Measurements from ENCODE around the gene NPTXR.
"Not testable (repeated sequence)": the region's sequence is repeated elsewhere in the genome, so short reads cannot be mapped to it uniquely, and the experiment has no call there.

Gene NPTXR

DNA sequence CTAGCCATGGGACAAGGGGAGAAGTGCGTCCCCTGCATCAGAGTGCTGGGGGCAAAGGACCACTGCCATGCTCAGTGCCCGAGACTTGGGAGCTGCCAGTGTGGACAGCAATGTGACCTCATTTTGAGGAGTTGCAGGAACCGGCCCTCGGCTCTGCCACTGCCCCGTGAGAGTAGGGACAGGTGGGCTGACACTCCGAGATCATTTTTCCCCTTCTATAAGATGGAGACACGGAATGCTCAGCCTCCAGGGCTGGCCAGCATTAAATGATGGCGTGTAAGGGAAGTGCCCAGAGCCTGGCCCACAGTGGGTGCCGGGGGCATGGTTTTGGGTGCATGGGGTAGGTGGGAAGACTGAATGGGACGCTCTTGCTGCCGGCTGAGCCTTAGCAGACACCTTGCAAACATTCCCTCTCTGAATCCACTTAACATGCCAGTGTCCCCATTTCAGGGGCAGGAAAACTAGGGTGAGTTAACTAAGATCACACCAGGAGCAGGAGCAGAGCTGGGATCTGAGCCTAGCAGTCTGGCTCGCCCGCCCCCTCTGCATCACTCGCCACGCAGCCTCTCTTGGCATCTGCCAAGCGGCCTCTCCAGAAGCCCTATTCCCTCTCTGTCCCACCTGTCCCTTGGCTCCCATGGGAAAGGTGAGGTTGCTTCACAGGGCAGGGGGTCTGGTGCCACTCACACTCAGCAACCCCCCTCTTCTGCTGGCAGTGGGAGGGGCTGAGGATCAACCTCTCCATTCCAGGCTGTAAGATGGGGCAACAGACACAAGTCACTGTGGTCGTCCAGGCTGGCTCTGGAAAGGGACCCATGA is 13.6 kb downstream of the NPTXR start:
- DNase-seq = no peak

DNA sequence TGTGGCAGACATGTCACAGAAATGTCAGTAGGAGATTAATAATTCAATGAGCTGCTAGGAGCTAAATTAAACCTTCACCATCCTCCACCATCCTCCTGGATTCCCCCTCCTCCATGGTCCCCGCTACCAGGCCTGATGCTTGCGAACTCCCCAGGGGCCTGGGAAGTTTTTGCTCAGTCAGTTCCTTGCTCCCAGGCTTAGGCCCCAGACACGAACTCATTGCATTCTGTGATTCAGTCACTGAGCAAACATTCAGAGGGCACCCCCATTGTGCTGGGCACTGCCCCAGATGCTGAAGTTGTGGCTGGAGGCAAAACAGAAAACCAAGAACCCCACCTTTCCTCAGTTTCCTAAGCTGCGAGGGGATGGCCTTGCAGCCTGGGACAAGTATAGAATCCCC is 14.3 kb downstream of the NPTXR start:
- DNase-seq = no peak

DNA sequence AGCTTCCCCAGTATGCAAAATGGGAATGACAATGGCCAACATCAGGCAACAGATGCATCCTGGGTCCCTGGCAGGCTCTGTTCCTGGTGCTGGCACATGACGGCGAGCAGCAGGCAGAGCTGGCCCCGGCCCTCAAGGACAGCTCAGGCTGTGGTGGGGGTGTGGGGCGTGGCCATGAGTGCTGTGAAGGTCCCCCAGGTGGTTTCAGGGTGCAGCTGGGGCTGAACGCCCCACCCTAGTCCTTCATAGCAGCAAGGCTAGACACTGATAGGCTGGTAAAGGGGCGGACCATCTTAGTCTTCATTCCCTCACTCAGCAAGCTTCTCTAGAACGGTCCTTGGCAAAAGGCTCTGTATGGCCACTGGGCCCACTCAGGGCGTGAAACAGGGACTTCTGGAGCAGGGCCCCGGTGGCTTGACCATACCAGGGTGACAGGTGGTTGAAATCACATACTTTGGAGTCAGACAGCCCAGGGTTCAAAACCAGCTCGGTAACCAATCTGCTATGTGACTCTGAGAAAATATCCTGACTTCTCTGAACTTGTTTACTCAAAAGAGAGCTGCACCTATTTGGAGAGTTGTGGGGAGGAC is 15.1 kb downstream of the NPTXR start:
- no peak for DNase-seq

DNA sequence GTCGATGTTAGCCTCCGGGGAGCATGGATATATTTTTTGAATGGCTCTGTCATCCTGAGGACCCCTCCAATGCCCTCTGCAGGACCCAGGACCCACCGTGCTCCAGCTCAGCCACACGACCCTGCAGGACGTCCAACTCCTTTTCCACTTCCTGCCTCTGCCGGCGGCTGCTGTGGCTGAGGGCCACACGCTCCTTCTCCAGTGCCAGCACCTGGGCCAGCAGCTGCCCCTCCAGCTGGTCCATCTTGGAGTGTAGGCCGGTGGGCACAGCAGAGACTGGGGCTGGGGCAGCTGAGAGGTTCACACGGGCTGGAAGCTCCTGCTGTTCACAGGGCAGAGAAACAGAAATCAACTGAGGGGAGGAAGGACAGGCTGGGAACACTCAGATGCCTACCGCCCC is 15.6 kb downstream of the NPTXR start:
- DNase-seq = no peak

DNA sequence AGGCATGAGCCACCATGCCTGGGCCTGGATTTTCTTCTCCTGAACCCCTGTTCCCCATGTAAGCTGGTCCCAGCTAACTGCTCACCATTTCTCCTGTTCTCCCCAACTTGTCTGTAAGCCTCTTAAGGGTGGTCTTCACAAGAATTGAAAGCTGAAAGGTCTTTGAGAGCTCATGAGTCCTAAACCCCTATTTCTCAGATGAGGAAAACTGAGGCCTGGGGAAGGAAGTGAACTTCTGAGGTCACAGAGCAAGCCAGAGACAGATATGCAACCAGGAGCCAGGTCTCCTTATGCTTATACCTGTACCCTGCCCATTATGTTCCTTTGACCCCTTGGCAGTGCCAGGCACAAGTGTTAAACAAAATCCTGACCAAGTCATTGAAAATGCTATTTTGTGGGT is 16.3 kb downstream of the NPTXR start:
- DNase-seq = no peak

DNA sequence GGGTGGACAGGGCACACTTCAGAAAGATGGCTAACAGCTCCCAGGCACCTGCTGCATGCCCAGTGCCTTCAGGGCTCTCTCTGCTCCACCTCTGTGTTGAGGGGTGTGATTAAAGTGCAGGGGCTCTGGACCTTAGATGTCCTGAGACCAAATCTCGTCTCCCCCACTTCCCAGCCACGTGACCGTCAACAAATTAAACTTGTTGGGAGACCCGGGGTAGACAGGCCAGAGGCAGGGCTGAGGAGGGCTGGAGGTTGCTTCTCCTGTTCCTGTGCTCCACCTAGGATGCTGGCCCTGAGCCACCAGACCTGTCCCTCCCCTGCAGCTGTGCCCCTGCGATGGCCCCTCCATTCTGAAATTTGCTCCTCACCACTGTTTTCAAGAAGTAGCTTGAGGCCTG is 17.0 kb downstream of the NPTXR start:
- no peak for DNase-seq

DNA sequence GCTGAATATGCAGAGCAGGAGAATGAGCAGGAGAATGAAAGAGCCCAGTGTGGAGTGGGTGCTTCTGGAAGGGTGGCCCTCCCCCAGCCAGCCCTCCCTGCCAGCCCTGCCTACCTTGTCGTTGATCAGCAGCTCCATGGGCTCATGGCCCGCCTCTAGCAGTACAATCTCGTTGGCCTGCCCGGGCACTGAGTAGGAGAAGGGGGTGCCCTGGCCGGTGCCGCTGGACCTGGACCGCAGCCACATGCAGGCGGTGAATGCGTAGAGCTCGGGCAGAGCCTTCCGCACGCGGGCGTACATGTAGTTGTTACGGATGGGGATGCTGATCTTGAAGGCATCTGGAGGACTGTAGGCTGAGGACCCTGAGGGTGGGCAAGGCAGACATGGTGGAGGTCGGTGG is 17.4 kb downstream of the NPTXR start:
- DNase-seq = no peak

DNA sequence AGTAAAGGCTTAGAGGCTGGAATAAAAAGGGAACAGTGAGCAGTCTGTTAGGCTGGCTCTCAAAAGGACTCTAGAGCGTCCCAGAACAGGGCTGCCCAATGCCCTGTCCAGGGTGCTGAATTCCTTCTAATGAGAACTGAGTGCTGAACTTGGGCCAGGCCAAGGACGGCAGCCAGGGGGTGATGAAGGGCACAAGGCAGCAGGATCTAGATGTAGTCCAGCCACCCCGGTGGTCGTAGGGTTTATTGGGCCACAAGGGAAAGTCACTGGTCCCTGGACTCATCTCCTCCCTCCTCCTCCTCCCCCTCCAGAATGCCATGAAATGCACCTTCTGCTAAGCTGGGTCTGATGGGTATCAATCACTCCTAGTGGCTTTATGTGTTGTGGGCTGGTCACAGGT is 19.2 kb downstream of the NPTXR start:
- DNase-seq = peak; percentile 25

DNA sequence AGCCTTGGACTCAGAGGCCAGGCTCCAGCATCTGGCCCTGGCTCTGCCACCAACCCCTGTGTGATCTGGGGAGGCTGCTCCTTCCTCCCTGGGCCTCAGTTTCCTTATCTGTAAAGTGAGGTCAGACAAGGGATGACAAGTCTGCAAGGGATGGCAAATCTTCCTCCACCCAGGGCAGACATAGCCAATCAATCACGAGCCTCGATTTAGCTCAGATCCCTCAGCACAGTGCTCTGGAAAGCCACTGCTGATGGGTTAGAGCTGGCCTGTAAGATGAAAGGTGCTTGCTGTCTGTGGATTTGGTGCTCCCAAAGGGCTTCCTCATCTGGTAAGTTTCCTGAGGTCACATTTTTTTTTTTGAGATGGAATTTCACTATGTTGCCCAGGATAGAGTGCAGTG is 20.2 kb downstream of the NPTXR start:
- DNase-seq = no peak

DNA sequence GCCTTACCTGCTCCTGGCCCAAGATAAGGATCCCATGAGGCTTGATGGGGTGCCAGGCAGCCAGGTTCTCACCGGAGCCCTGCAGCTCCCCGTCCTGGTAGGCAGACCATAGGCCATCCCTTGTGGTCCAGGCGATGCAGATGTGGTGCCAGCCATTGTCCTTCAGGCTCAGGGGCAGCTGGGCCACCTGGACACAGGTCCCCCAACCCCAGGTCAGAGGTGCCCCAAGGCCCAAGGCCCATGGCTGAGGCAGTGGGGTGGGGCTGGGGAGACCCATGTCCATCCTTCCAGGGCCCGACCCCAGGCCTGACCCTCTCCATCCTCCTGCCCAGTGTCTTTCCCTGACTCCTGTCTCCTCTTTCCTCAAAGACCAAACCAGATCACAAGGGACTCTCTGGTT is 20.8 kb downstream of the NPTXR start:
- DNase-seq = no peak

DNA sequence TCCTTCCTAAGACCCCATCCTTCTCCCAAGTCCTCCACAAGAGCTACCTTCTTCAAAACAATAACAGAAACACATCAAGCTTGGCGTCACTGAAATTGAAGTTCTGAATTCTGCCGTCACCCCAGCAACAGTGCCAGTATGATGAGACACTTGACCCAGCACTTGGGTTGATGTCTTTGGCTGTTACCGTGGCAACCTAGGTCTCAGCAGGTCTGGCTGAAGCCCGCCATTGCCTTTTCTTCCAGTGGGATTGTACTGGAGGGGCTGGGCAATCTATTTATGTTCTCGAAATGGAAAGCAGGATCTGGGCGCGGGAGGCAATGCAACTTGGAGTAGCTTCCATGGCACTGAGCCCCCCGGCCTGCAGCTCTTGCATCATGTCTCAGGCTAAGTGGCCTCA is 23.8 kb downstream of the NPTXR start:
- no peak for DNase-seq

DNA sequence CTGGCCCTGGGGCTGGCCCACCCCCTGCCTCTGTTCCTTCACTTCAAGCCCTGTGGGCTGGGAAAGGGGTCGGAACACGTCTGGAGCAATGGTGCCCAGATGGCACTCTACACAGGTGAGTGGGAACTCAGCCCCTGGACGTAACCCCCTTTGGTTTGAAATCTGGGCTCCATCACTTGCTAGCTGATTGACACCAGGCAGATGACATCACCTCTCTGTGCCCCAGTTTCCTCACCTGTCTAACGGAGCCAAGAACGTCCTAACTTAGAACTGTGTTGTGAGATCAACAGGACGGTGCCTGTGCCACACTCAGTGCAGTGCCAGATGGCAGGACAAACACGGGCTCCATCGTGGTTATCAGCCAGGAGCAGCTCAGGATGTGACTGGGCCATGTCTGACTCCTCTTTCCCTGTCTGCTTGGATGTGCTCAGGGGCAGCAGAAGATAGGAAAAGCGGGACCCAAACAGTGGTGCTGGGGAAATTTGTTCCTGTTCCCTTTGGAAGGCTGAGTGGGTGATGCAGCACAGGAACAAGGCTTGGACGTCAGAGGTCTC is 24.4 kb downstream of the NPTXR start:
- DNase-seq = no peak

DNA sequence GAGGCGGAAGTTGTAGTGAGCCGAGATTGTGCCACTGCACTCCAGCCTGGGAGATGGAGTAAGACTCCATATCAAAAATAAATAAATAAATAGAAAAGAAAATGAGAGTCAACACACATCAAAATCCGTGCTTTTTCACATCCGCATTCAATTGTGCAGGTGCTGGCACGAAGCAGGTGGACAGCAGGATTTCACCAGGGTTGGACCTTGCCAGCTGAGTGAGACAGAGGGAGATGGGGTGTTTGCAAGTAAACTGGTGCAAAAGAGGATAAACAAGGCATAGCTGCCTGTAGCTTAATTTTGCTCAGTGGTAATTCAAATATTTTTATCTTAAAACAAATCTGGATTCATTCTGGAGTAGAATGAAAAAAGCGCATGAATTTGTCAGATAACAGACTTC is 26.6 kb downstream of the NPTXR start:
- no peak for DNase-seq

DNA sequence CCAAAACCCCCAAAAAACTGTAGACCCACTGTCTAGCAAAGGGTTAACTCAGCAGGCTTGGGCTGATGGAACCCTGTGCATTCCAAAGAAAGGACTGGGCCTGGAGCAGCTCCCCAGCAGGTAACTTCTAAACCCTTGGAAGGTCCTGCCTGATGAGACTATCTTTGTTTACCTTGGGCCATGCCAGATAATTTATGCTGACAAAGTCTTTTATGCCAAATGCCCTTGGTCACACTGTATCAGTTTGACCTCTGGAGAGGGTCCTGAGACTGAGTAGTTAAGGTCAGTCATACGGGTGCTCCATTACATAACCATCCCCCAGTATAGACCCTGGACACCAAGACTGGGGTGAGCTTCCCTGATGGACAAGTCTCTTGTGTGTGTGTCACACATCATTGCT is 28.0 kb downstream of the NPTXR start:
- no peak for DNase-seq

DNA sequence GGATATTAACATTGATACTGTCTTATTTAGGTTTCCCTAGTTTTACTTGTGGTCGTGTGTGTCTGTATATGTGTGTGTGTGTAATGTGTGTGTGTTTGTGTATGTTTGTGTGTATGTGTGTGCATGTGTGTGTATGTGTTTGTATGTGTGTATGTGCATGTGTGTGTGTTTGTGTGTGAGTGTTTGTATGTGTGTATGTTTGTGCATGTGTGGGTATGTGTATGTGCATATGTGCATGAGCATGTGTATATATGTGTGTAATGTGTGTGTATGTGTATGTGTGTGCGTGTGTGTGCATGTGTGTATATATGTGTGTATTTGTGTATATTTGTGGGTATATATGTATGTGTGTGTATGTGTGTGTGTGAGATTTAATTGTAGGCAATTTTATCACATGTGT is 32.6 kb downstream of the NPTXR start:
- no peak for DNase-seq

DNA sequence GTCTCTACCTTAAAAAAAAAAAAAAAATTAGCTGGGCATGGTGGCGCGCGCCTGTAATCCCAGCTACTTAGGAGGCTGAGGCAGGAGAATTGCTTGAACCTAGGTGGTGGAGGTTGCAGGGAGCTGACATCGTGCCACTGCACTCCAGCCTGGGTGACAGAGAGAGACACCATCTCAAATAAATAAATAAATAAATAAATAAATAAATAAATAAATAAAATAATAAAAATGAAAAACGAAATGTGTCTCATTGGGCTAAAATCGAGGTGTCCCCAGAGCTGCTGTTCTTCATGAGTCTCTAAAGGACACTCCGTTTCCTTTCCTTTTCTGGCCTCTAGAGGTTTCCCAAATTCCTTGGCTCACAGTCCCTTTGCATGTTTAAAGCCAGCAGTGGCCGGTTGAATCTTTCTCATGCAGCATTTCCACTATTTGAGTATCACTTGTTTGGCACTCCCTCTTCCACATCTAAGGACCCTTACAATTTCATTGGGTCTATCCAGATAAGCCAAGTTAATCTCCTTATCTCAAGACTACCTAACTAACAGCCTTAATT is 38.7 kb downstream of the NPTXR start:
- not testable (repeated sequence) for DNase-seq

DNA sequence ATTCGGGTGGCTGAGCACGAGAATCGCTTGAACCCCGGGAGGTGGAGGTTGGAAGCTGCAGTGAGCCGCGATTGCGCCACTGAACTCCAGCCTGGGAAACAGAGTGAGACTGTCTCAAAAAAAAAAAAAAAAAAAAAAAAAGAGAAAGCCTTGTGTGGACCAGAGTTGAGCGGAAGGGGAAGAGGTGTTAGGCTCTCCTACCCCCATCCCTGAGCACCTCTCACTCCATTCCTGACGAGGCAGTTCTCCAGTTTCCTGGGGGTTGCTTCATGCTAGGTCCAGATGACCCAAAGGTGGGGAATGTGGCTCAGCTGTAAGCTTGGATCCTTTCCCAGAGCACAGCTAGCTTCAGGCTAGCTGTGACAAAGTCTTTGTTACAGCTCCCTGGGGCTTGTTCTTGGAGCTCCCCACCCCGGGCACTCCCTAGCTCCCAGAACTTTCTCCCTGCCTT is 41.1 kb downstream of the NPTXR start:
- no peak for DNase-seq

DNA sequence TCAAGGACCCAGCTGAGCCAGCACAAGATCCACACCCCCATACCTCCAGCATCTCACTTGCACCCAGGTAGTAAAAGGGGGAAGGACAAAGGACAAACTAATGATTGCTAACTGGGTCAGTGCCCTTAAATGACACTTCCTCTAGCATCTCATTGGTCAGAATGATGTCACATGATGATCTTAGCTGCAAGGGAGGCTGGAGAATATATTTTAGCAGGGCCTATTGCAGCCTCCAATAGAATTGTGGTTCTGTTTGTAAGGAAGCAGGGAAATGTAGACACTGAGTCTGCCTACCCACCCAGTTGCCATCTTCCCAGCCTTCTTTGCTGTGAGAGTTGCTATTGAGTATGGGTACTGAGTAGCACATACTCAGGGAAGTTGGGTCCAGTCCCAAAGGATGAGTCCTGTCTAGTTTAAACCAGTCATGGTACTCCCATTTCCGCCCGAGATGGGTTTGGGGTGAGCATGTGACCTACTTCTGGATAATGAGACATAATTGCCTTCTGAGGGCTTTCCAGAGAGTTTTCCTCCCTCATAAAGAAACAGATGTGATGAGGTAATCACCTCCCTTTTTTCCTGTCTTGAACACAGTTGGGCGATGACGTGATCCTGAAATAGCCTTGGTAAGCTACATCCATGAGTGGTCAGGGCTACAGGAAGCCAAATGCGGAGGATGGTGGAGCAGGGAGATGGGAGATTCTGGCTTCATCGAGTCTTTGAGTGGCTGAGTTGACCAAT is 44.4 kb downstream of the NPTXR start:
- DNase-seq = no peak

DNA sequence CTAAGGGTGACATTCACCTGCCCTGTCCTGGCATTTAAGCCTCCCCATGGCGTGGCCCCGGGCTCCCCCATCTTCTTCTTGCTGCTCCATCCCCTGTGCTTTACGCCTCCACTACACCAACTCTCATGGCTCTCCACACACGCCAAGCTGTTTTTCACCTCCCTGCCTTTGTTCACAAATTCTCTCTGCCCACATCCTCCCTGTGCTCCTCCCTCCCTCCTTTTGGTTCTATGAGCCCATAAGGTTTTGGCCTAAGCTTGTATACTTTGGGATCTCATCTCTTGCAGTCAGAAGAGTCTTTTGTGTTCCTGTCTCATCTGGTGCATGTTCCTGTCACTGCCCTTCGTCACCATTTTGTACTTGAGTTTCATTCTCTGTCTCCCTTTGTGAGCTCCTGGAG is 45.3 kb downstream of the NPTXR start:
- no peak for DNase-seq

DNA sequence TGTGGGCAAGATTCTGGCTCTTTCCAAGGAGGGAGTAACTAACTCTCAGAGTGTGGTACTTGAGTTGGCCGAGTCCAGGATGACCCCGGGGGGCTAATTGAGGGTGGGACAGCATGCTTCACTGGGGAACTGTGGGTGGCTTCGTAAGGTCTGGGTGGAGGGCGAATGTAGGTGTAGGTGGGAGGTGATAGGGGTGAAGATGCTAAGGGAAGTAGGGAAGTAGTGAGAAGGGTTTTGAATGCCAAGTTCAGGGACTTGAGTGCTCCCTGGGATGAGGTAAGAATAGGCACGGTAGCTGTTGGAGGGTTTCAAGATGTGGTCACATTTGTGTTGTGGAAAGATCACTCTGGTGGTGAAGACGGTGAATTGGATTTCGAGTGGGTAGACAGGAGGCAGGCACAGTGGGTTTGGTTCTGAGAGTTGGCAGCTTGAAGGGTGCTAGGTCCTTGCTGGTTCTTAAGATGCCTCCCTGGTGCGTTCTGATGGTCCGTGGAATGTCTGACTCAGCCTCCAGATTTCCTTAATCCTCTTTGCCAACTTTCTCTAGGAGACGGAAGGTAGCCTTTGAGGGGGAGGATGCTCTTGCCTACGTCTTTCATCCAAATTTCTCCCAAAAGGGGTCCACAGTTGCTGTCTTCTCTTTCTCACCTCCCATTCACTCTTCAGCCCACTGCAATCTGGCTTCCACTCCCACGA is 47.4 kb downstream of the NPTXR start:
- DNase-seq = no peak

DNA sequence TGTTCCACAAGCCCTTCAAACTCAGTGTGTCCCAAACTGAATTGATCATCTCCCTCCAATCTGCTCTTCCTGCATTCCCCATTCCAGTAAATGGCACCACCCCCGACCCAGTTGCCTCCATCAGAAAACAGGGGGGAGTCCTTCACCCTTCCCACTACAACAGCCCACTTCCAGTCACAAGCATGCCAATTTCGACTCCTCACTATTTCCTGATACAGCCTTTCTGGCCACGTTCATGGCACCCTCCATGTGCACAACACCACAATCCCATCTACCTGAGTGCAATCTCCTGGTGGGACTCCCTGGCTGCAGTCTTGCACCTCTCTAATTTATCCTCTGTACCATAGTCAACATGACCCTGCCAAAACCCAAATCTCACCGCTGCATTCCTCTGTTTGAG is 48.3 kb downstream of the NPTXR start:
- DNase-seq = no peak

DNA sequence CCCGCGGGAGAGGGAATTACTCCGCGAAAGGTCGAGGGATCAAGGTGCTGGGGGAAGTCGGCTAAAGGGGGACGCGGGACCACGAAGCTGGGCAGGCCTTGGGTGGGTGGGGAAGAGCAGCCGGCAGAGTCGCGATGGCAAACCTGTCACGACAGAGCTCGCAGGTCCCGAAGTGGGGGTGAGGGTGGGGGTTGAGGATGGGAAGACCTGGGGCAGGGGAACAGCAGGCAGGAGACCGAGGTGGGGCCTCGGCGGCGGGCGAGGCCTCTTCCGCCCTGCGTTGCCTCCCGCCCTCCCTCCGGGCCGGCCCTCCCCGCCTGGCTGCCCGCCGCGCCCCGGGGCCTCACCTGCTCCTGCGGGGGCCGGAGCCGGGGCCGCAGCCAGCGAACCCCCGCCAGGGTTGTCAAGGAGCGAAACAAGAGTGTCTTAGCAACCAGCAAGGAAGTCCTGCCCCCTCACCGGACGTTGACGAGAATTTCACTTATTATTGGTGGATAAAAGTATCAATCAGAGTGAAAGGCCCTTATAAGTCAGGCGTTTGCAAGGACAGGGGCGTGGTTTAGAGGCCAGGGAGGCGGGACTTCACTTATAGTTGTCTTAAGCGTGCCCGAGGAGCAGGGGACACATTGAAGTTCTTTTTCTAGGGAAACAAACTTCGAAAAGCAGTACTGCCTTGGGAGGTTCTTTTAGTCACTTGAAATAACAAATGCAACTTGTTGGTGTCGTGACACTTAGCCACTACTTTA is 49.9 kb downstream of the NPTXR start, which contains the start of gene DNAL4:
Gene DNAL4, minus strand, starts transcription at position 423 of the 746 bp plus-strand sequence. CDS start 11,412 bp downstream, outside the sequence.
- DNase-seq = peak; percentile 94
